H9 (cell line): ENCODE results near the gene ZNF432. TPM values are rescaled to one million over a fixed set of nuclear protein-coding genes. Genes with fewer than 3 reads are reported as not detected.

ENCODE experiments used
- DNase-seq: peaks from one replicate; pipeline ENCODE4 v3.0.0-alpha.2; 2017
- H2AFZ ChIP-seq: one replicate; pipeline ENCODE4 v1.6.1; 2013; ENCODE audit warnings: mild to moderate bottlenecking, low read length, control low read depth, moderate library complexity
- H2AK5ac ChIP-seq: 2 replicates; pipeline ENCODE4 v1.6.1; 2013; ENCODE audit warnings: low read length, control low read depth, mixed read lengths; ENCODE audit not compliant: insufficient read length
- H2BK120ac ChIP-seq: one replicate; pipeline ENCODE4 v1.6.1; 2013; ENCODE audit warnings: low read depth, mild to moderate bottlenecking, low read length, control low read depth, inconsistent platforms; ENCODE audit not compliant: poor library complexity, severe bottlenecking
- H2BK12ac ChIP-seq: 2 replicates; pipeline ENCODE4 v1.6.1; 2013; ENCODE audit warnings: low read length, control low read depth, mixed read lengths, low read depth; ENCODE audit not compliant: insufficient read length
- H2BK15ac ChIP-seq: 2 replicates; pipeline ENCODE4 v1.6.1; 2013; ENCODE audit warnings: low read depth, low read length, control low read depth
- H2BK20ac ChIP-seq: one replicate; pipeline ENCODE4 v1.6.1; 2013; ENCODE audit warnings: low read depth, mild to moderate bottlenecking, low read length, control low read depth, inconsistent platforms; ENCODE audit not compliant: poor library complexity, severe bottlenecking
- H2BK5ac ChIP-seq: 2 replicates; pipeline ENCODE4 v1.6.1; 2013; ENCODE audit warnings: low read length, control low read depth, mixed read lengths; ENCODE audit not compliant: insufficient read length
- H3K14ac ChIP-seq: 2 replicates; pipeline ENCODE4 v1.6.1; 2013; ENCODE audit warnings: low read length, control low read depth; ENCODE audit not compliant: insufficient read depth
- H3K18ac ChIP-seq: 2 replicates; pipeline ENCODE4 v1.6.1; 2013; ENCODE audit warnings: low read depth, mild to moderate bottlenecking, mixed read lengths, low read length, control low read depth; ENCODE audit not compliant: insufficient read length
- H3K23ac ChIP-seq: 2 replicates; pipeline ENCODE4 v1.6.1; 2013; ENCODE audit warnings: low read length, control low read depth, mixed read lengths, low read depth; ENCODE audit not compliant: insufficient read length
- H3K23me2 ChIP-seq: 2 replicates; pipeline ENCODE4 v1.6.1; 2013; ENCODE audit warnings: low read depth, mild to moderate bottlenecking, mixed read lengths, low read length, control low read depth; ENCODE audit not compliant: insufficient read length, poor library complexity, severe bottlenecking
- H3K27ac ChIP-seq: 2 replicates; pipeline ENCODE4 v1.5.1; 2013; ENCODE audit warnings: low read length, control low read depth, mixed read lengths, low read depth; ENCODE audit not compliant: insufficient read length
- H3K27me3 ChIP-seq: 2 replicates; pipeline ENCODE4 v1.6.1; 2013; ENCODE audit warnings: low read length, control low read depth, inconsistent platforms; ENCODE audit not compliant: insufficient read depth
- H3K4ac ChIP-seq: 2 replicates; pipeline ENCODE4 v1.6.1; 2013; ENCODE audit warnings: low read depth, mild to moderate bottlenecking, control low read depth, inconsistent platforms, low read length, moderate library complexity
- H3K4me1 ChIP-seq: 2 replicates; pipeline ENCODE4 v1.6.1; 2013; ENCODE audit warnings: low read length, control low read depth, inconsistent platforms; ENCODE audit not compliant: insufficient read depth
- H3K4me2 ChIP-seq: 2 replicates; pipeline ENCODE4 v1.6.1; 2013; ENCODE audit warnings: low read length, control low read depth, mixed read lengths; ENCODE audit not compliant: insufficient read length, insufficient read depth
- H3K56ac ChIP-seq: 2 replicates; pipeline ENCODE4 v1.6.1; 2013; ENCODE audit warnings: low read depth, mild to moderate bottlenecking, mixed read lengths, low read length, control low read depth; ENCODE audit not compliant: insufficient read length
- H3K79me1 ChIP-seq: 2 replicates; pipeline ENCODE4 v1.6.1; 2013; ENCODE audit warnings: low read depth, mild to moderate bottlenecking, moderate library complexity, low read length, control low read depth, inconsistent platforms; ENCODE audit not compliant: insufficient read depth, poor library complexity, severe bottlenecking
- H3K79me2 ChIP-seq: 2 replicates; pipeline ENCODE4 v1.6.1; 2013; ENCODE audit warnings: low read length, control low read depth, inconsistent platforms; ENCODE audit not compliant: insufficient read depth
- H3K9ac ChIP-seq: 2 replicates; pipeline ENCODE4 v1.6.1; 2013; ENCODE audit warnings: low read length, control low read depth, mixed read lengths; ENCODE audit not compliant: insufficient read length; ENCODE audit errors: extremely low read depth
- H3K9me3 ChIP-seq: one replicate; pipeline ENCODE4 v1.6.1; 2013; ENCODE audit warnings: low read depth, low read length, inconsistent platforms; ENCODE audit not compliant: control insufficient read depth
- H3T11ph ChIP-seq: one replicate; pipeline ENCODE4 v1.6.1; 2013; ENCODE audit warnings: mild to moderate bottlenecking, low read length, control low read depth, inconsistent platforms
- H4K20me1 ChIP-seq: one replicate; pipeline ENCODE4 v1.6.1; 2013; ENCODE audit not compliant: control insufficient read depth, insufficient read length, insufficient read depth
- H4K5ac ChIP-seq: 2 replicates; pipeline ENCODE4 v1.6.1; 2013; ENCODE audit warnings: low read depth, mild to moderate bottlenecking, mixed read lengths, low read length, control low read depth; ENCODE audit not compliant: insufficient read length
- H4K8ac ChIP-seq: replicated peaks from 2 replicates; pipeline ENCODE4 v1.6.1; 2013; ENCODE audit warnings: low read length, control low read depth, mixed read lengths, low read depth; ENCODE audit not compliant: insufficient read length
- H4K91ac ChIP-seq: 2 replicates; pipeline ENCODE4 v1.6.1; 2013; ENCODE audit warnings: low read depth, mild to moderate bottlenecking, moderate library complexity, mixed read lengths, low read length, control low read depth; ENCODE audit not compliant: insufficient read length
- H3K27ac Mint-ChIP-seq, 3 experiments: 2 replicates in 2 of 3; 3 replicates in 1 of 3; pipeline ENCODE4 v1.8.0; 2020 to 2021; ENCODE audit warnings: mixed read lengths in 3 of 3, mild to moderate bottlenecking in 1 of 3, moderate library complexity in 1 of 3
- H3K27me3 Mint-ChIP-seq: 2 replicates; pipeline ENCODE4 v1.8.0; 2021; ENCODE audit warnings: low read depth, mild to moderate bottlenecking, moderate library complexity, mixed read lengths
- H3K36me3 Mint-ChIP-seq, 3 experiments: 2 replicates in 2 of 3; 3 replicates in 1 of 3; pipeline ENCODE4 v1.8.0; 2020 to 2021; ENCODE audit warnings: low read depth in 3 of 3, mixed read lengths in 3 of 3; ENCODE audit not compliant: insufficient read depth in 1 of 3
- H3K4me1 Mint-ChIP-seq, 2 experiments: 2 replicates each; pipeline ENCODE4 v1.8.0; 2020; ENCODE audit warnings: mixed read lengths in 2 of 2
- H3K4me3 Mint-ChIP-seq, 2 experiments: 2 replicates in 1 of 2; 3 replicates in 1 of 2; pipeline ENCODE4 v1.8.0; 2020 to 2021; ENCODE audit warnings: mild to moderate bottlenecking in 2 of 2, mixed read lengths in 2 of 2, moderate library complexity in 1 of 2
- H3K9me3 Mint-ChIP-seq, 2 experiments: 2 replicates in 1 of 2; 3 replicates in 1 of 2; pipeline ENCODE4 v1.8.0; 2020; ENCODE audit warnings: mild to moderate bottlenecking in 2 of 2, mixed read lengths in 2 of 2, moderate library complexity in 1 of 2
- WGBS: extraction: QIAGEN DNeasy Blood & Tissue Kit; methylation state at CpG from one replicate; pipeline ENCODE4 v1.1.7; 2013; ENCODE audit warnings: missing lambda C conversion rate, low lambda C conversion rate, mixed read lengths; ENCODE audit not compliant: insufficient read length; ENCODE audit errors: extremely low coverage; 5-methylcytosine and 5-hydroxymethylcytosine counted together
- total RNA-seq: library from RNA; stranded (reverse); gene quantifications from 2 replicates; pipeline ENCODE4 v1.2.1, GENCODE V29; 2021
- TF ChIP-seq, protein P1 (sequence below): fragments of 200-600 bp; sonication (generic); conservative IDR thresholded peaks from 3 replicates; pipeline ENCODE4 v1.8.0; 2021; ENCODE audit warnings: antibody characterized with exemption, mild to moderate bottlenecking

ZNF432 gene
- total RNA-seq, 1 experiment from 2014 or later = 13.2 TPM

DNA sequence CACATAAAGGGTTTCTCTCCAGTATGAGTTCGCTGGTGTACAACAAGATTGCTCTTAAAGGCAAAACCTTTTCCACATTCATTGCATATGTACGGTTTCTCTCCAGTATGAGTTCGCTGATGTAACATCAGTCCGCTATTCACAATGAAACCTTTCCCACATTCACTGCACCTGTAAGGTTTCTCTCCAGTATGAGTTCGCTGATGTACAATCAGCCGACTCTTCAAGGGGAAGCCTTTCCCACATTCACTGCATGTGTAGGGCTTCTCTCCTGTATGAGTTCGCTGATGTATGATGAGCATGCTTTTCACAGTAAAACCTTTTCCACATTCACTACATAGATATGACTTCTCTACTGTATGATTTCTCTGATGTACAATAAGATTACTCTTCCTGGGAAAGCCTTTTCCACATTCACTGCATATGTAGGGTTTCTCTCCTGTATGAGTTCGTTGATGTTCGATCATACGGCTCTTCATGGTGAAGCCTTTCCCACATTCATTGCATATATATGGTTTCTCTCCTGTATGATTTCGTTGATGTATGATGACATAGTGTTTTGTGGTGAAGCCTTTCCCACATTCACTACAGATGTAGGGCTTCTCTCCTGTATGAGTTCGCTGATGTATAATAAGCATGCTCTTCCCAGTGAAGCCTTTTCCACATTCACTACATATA, 14.4 kb downstream of the ZNF432 start:
- H3T11ph ChIP-seq = no peak overlapping the region
- TF ChIP-seq, protein P1, sequence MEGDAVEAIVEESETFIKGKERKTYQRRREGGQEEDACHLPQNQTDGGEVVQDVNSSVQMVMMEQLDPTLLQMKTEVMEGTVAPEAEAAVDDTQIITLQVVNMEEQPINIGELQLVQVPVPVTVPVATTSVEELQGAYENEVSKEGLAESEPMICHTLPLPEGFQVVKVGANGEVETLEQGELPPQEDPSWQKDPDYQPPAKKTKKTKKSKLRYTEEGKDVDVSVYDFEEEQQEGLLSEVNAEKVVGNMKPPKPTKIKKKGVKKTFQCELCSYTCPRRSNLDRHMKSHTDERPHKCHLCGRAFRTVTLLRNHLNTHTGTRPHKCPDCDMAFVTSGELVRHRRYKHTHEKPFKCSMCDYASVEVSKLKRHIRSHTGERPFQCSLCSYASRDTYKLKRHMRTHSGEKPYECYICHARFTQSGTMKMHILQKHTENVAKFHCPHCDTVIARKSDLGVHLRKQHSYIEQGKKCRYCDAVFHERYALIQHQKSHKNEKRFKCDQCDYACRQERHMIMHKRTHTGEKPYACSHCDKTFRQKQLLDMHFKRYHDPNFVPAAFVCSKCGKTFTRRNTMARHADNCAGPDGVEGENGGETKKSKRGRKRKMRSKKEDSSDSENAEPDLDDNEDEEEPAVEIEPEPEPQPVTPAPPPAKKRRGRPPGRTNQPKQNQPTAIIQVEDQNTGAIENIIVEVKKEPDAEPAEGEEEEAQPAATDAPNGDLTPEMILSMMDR = no peak
- no peak overlapping the region for H2BK120ac ChIP-seq
- no peak overlapping the region for H3K4me2 ChIP-seq
- H3K18ac ChIP-seq = no peak overlapping the region
- H3K9ac ChIP-seq = no peak overlapping the region
- peaks cover 48% of the 10 kb centered on the region for H3K9me3 ChIP-seq
- Mint-ChIP-seq H3K4me3 (no peak overlapping the region), H3K9me3 (peaks cover 73 to 81% of the 10 kb centered on the region in 2 experiments), H3K36me3 (peaks cover 72 to 94% (median 81%) of the 10 kb centered on the region in 3 experiments), H3K27ac (no peak overlapping the region), H3K27me3 (peaks cover 4% of the 10 kb centered on the region; the same call in 1 of the 2 replicates), H3K4me1 (no peaks in the 10 kb centered on the region)
- no peaks in the 10 kb centered on the region for H3K27me3 ChIP-seq
- no peak overlapping the region for H3K56ac ChIP-seq
- H4K20me1 ChIP-seq = no peaks in the 10 kb centered on the region
- no peak overlapping the region for H4K91ac ChIP-seq
- H3K14ac ChIP-seq = no peak overlapping the region
- DNase-seq = no peak
- WGBS = no CpG with 5 or more reads among the region's 12 CpGs
- H2BK20ac ChIP-seq = no peak overlapping the region
- no peaks in the 10 kb centered on the region for H3K23me2 ChIP-seq
- H3K4ac ChIP-seq = no peak overlapping the region
- H4K8ac ChIP-seq = no peak overlapping the region
- no peak overlapping the region for H2AFZ ChIP-seq
- no peak overlapping the region for H2BK5ac ChIP-seq
- no peak overlapping the region for H3K27ac ChIP-seq
- no peaks in the 10 kb centered on the region for H3K4me1 ChIP-seq
- no peak overlapping the region for H2BK12ac ChIP-seq
- no peak overlapping the region for H3K23ac ChIP-seq
- H3K79me1 ChIP-seq = no peaks in the 10 kb centered on the region
- H3K79me2 ChIP-seq = no peaks in the 10 kb centered on the region
- H4K5ac ChIP-seq = no peak overlapping the region
- H2AK5ac ChIP-seq = no peak overlapping the region
- H2BK15ac ChIP-seq = no peak overlapping the region
